H9 (cell line): ENCODE data around the gene C17orf107. TPM values are rescaled to one million over a fixed set of nuclear protein-coding genes. Genes with fewer than 3 reads are reported as not detected.
A peak's percentile ranks its signal among the peaks of the same experiment; 100 is the strongest.

Experiments used
- DNase-seq: peaks from one replicate; pipeline ENCODE4 v3.0.0-alpha.2; 2017
- H2AFZ ChIP-seq: one replicate; pipeline ENCODE4 v1.6.1; 2013; ENCODE audit warnings: mild to moderate bottlenecking, low read length, control low read depth, moderate library complexity
- H2AK5ac ChIP-seq: 2 replicates; pipeline ENCODE4 v1.6.1; 2013; ENCODE audit warnings: low read length, control low read depth, mixed read lengths; ENCODE audit not compliant: insufficient read length
- H2BK120ac ChIP-seq: one replicate; pipeline ENCODE4 v1.6.1; 2013; ENCODE audit warnings: low read depth, mild to moderate bottlenecking, low read length, control low read depth, inconsistent platforms; ENCODE audit not compliant: poor library complexity, severe bottlenecking
- H2BK12ac ChIP-seq: 2 replicates; pipeline ENCODE4 v1.6.1; 2013; ENCODE audit warnings: low read length, control low read depth, mixed read lengths, low read depth; ENCODE audit not compliant: insufficient read length
- H2BK15ac ChIP-seq: 2 replicates; pipeline ENCODE4 v1.6.1; 2013; ENCODE audit warnings: low read depth, low read length, control low read depth
- H2BK20ac ChIP-seq: one replicate; pipeline ENCODE4 v1.6.1; 2013; ENCODE audit warnings: low read depth, mild to moderate bottlenecking, low read length, control low read depth, inconsistent platforms; ENCODE audit not compliant: poor library complexity, severe bottlenecking
- H2BK5ac ChIP-seq: 2 replicates; pipeline ENCODE4 v1.6.1; 2013; ENCODE audit warnings: low read length, control low read depth, mixed read lengths; ENCODE audit not compliant: insufficient read length
- H3K14ac ChIP-seq: 2 replicates; pipeline ENCODE4 v1.6.1; 2013; ENCODE audit warnings: low read length, control low read depth; ENCODE audit not compliant: insufficient read depth
- H3K18ac ChIP-seq: 2 replicates; pipeline ENCODE4 v1.6.1; 2013; ENCODE audit warnings: low read depth, mild to moderate bottlenecking, mixed read lengths, low read length, control low read depth; ENCODE audit not compliant: insufficient read length
- H3K23ac ChIP-seq: 2 replicates; pipeline ENCODE4 v1.6.1; 2013; ENCODE audit warnings: low read length, control low read depth, mixed read lengths, low read depth; ENCODE audit not compliant: insufficient read length
- H3K23me2 ChIP-seq: 2 replicates; pipeline ENCODE4 v1.6.1; 2013; ENCODE audit warnings: low read depth, mild to moderate bottlenecking, mixed read lengths, low read length, control low read depth; ENCODE audit not compliant: insufficient read length, poor library complexity, severe bottlenecking
- H3K27ac ChIP-seq: 2 replicates; pipeline ENCODE4 v1.5.1; 2013; ENCODE audit warnings: low read length, control low read depth, mixed read lengths, low read depth; ENCODE audit not compliant: insufficient read length
- H3K27me3 ChIP-seq: 2 replicates; pipeline ENCODE4 v1.6.1; 2013; ENCODE audit warnings: low read length, control low read depth, inconsistent platforms; ENCODE audit not compliant: insufficient read depth
- H3K4ac ChIP-seq: 2 replicates; pipeline ENCODE4 v1.6.1; 2013; ENCODE audit warnings: low read depth, mild to moderate bottlenecking, control low read depth, inconsistent platforms, low read length, moderate library complexity
- H3K4me1 ChIP-seq: 2 replicates; pipeline ENCODE4 v1.6.1; 2013; ENCODE audit warnings: low read length, control low read depth, inconsistent platforms; ENCODE audit not compliant: insufficient read depth
- H3K4me2 ChIP-seq: 2 replicates; pipeline ENCODE4 v1.6.1; 2013; ENCODE audit warnings: low read length, control low read depth, mixed read lengths; ENCODE audit not compliant: insufficient read length, insufficient read depth
- H3K56ac ChIP-seq: 2 replicates; pipeline ENCODE4 v1.6.1; 2013; ENCODE audit warnings: low read depth, mild to moderate bottlenecking, mixed read lengths, low read length, control low read depth; ENCODE audit not compliant: insufficient read length
- H3K79me1 ChIP-seq: 2 replicates; pipeline ENCODE4 v1.6.1; 2013; ENCODE audit warnings: low read depth, mild to moderate bottlenecking, moderate library complexity, low read length, control low read depth, inconsistent platforms; ENCODE audit not compliant: insufficient read depth, poor library complexity, severe bottlenecking
- H3K79me2 ChIP-seq: 2 replicates; pipeline ENCODE4 v1.6.1; 2013; ENCODE audit warnings: low read length, control low read depth, inconsistent platforms; ENCODE audit not compliant: insufficient read depth
- H3K9ac ChIP-seq: 2 replicates; pipeline ENCODE4 v1.6.1; 2013; ENCODE audit warnings: low read length, control low read depth, mixed read lengths; ENCODE audit not compliant: insufficient read length; ENCODE audit errors: extremely low read depth
- H3K9me3 ChIP-seq: one replicate; pipeline ENCODE4 v1.6.1; 2013; ENCODE audit warnings: low read depth, low read length, inconsistent platforms; ENCODE audit not compliant: control insufficient read depth
- H3T11ph ChIP-seq: one replicate; pipeline ENCODE4 v1.6.1; 2013; ENCODE audit warnings: mild to moderate bottlenecking, low read length, control low read depth, inconsistent platforms
- H4K20me1 ChIP-seq: one replicate; pipeline ENCODE4 v1.6.1; 2013; ENCODE audit not compliant: control insufficient read depth, insufficient read length, insufficient read depth
- H4K5ac ChIP-seq: 2 replicates; pipeline ENCODE4 v1.6.1; 2013; ENCODE audit warnings: low read depth, mild to moderate bottlenecking, mixed read lengths, low read length, control low read depth; ENCODE audit not compliant: insufficient read length
- H4K8ac ChIP-seq: replicated peaks from 2 replicates; pipeline ENCODE4 v1.6.1; 2013; ENCODE audit warnings: low read length, control low read depth, mixed read lengths, low read depth; ENCODE audit not compliant: insufficient read length
- H4K91ac ChIP-seq: 2 replicates; pipeline ENCODE4 v1.6.1; 2013; ENCODE audit warnings: low read depth, mild to moderate bottlenecking, moderate library complexity, mixed read lengths, low read length, control low read depth; ENCODE audit not compliant: insufficient read length
- H3K27ac Mint-ChIP-seq, 3 experiments: 2 replicates in 2 of 3; 3 replicates in 1 of 3; pipeline ENCODE4 v1.8.0; 2020 to 2021; ENCODE audit warnings: mixed read lengths in 3 of 3, mild to moderate bottlenecking in 1 of 3, moderate library complexity in 1 of 3
- H3K27me3 Mint-ChIP-seq: 2 replicates; pipeline ENCODE4 v1.8.0; 2021; ENCODE audit warnings: low read depth, mild to moderate bottlenecking, moderate library complexity, mixed read lengths
- H3K36me3 Mint-ChIP-seq, 3 experiments: 2 replicates in 2 of 3; 3 replicates in 1 of 3; pipeline ENCODE4 v1.8.0; 2020 to 2021; ENCODE audit warnings: low read depth in 3 of 3, mixed read lengths in 3 of 3; ENCODE audit not compliant: insufficient read depth in 1 of 3
- H3K4me1 Mint-ChIP-seq, 2 experiments: 2 replicates each; pipeline ENCODE4 v1.8.0; 2020; ENCODE audit warnings: mixed read lengths in 2 of 2
- H3K4me3 Mint-ChIP-seq, 2 experiments: 2 replicates in 1 of 2; 3 replicates in 1 of 2; pipeline ENCODE4 v1.8.0; 2020 to 2021; ENCODE audit warnings: mild to moderate bottlenecking in 2 of 2, mixed read lengths in 2 of 2, moderate library complexity in 1 of 2
- H3K9me3 Mint-ChIP-seq, 2 experiments: 2 replicates in 1 of 2; 3 replicates in 1 of 2; pipeline ENCODE4 v1.8.0; 2020; ENCODE audit warnings: mild to moderate bottlenecking in 2 of 2, mixed read lengths in 2 of 2, moderate library complexity in 1 of 2
- CTCF ChIP-seq: fragments of 200-600 bp; sonication (generic); conservative IDR thresholded peaks from 3 replicates; pipeline ENCODE4 v1.8.0; 2021; ENCODE audit warnings: antibody characterized with exemption, mild to moderate bottlenecking
- WGBS: extraction: QIAGEN DNeasy Blood & Tissue Kit; methylation state at CpG from one replicate; pipeline ENCODE4 v1.1.7; 2013; ENCODE audit warnings: missing lambda C conversion rate, low lambda C conversion rate, mixed read lengths; ENCODE audit not compliant: insufficient read length; ENCODE audit errors: extremely low coverage; 5-methylcytosine and 5-hydroxymethylcytosine counted together
- total RNA-seq: library from RNA; stranded (reverse); gene quantifications from 2 replicates; pipeline ENCODE4 v1.2.1, GENCODE V29; 2021

Gene C17orf107
- total RNA-seq, 1 experiment from 2014 or later: 4.4 TPM

GRCh38 chr17:4937553-4937952 is 38.2 kb downstream of the C17orf107 start:
- Histone ChIP-seq H3K9ac (no peak overlapping the region), H3K79me1 (peaks cover 5% of the 10 kb centered on the region), H3K4me2 (no peak overlapping the region), H4K5ac (no peak overlapping the region), H3K4me1 (no peaks in the 10 kb centered on the region), H3K18ac (no peak overlapping the region), H3K9me3 (no peaks in the 10 kb centered on the region), H2BK20ac (no peak overlapping the region), H2BK5ac (no peak overlapping the region), H3K27ac (no peak overlapping the region), H3K56ac (no peak overlapping the region), H3K4ac (no peak overlapping the region), H3K23me2 (peaks cover 17% of the 10 kb centered on the region), H4K91ac (no peak overlapping the region), H2AK5ac (no peak overlapping the region), H4K20me1 (peaks cover 7% of the 10 kb centered on the region), H2BK12ac (no peak overlapping the region), H3K14ac (no peak overlapping the region), H3K23ac (no peak overlapping the region), H4K8ac (no peak overlapping the region), H3K27me3 (no peaks in the 10 kb centered on the region), H3T11ph (no peak overlapping the region), H3K79me2 (peaks cover 6% of the 10 kb centered on the region; the same call in 1 of the 2 replicates), H2BK15ac (no peak overlapping the region), H2AFZ (no peak overlapping the region), H2BK120ac (no peak overlapping the region)
- H3K27me3 Mint-ChIP-seq: peaks cover 1% of the 10 kb centered on the region
- H3K4me1 Mint-ChIP-seq: peaks cover 37 to 43% of the 10 kb centered on the region in 2 experiments
- H3K4me3 Mint-ChIP-seq: peak overlapping the region; percentile 56 to 95; a peak in 2 of 5 replicates
- TF ChIP-seq CTCF: no peak
- DNase-seq: peak; percentile 24
- no CpG with 5 or more reads among the region's 16 CpGs for WGBS
- H3K36me3 Mint-ChIP-seq: peaks cover 22 to 59% (median 38%) of the 10 kb centered on the region in 3 experiments
- no peak overlapping the region; a peak in 1 of 7 replicates for H3K27ac Mint-ChIP-seq
- H3K9me3 Mint-ChIP-seq: no peaks in the 10 kb centered on the region; a peak in 1 of 5 replicates
